DND-41 (cell line): ENCODE data around the gene CTF1.

Experiments
- EZH2 ChIP-seq: IDR thresholded peaks from 3 replicates; pipeline ENCODE4 v1.6.1; 2012; ENCODE audit warnings: borderline replicate concordance, low read depth, mild to moderate bottlenecking, moderate library complexity, low read length, inconsistent platforms; ENCODE audit not compliant: severe bottlenecking
- TF ChIP-seq, protein P1 (sequence below): IDR thresholded peaks from 2 replicates; pipeline ENCODE4 v1.5.1; 2012; ENCODE audit warnings: borderline replicate concordance, low read length, moderate library complexity, mild to moderate bottlenecking; ENCODE audit not compliant: poor library complexity, severe bottlenecking; ENCODE audit errors: extremely low read depth

GRCh38 chr16:30942426-30942806, 46.0 kb downstream of the CTF1 start:
- TF ChIP-seq, protein P1, sequence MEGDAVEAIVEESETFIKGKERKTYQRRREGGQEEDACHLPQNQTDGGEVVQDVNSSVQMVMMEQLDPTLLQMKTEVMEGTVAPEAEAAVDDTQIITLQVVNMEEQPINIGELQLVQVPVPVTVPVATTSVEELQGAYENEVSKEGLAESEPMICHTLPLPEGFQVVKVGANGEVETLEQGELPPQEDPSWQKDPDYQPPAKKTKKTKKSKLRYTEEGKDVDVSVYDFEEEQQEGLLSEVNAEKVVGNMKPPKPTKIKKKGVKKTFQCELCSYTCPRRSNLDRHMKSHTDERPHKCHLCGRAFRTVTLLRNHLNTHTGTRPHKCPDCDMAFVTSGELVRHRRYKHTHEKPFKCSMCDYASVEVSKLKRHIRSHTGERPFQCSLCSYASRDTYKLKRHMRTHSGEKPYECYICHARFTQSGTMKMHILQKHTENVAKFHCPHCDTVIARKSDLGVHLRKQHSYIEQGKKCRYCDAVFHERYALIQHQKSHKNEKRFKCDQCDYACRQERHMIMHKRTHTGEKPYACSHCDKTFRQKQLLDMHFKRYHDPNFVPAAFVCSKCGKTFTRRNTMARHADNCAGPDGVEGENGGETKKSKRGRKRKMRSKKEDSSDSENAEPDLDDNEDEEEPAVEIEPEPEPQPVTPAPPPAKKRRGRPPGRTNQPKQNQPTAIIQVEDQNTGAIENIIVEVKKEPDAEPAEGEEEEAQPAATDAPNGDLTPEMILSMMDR, result no peak
- no peak for TF ChIP-seq EZH2
